Jurkat, Clone E6-1 (cell line): Measurements from ENCODE around the gene SAXO1.
"Not testable (repeated sequence)": the region's sequence is repeated elsewhere in the genome, so short reads cannot be mapped to it uniquely, and the experiment has no call there.

Experiments used
- DNase-seq: peaks from one replicate; pipeline ENCODE4 v3.0.0-alpha.2; 2011; ENCODE audit warnings: low read depth, low spot score
- H3K4me3 ChIP-seq: 2 replicates; pipeline ENCODE4 v1.5.1; 2011; ENCODE audit warnings: mild to moderate bottlenecking, low read length, control low read depth, moderate library complexity

SAXO1 gene

GRCh38 chr9:18976709-18977531 is 56.1 kb downstream of the SAXO1 start:
- no peak overlapping the region for H3K4me3 ChIP-seq
- DNase-seq, result peak; percentile 76

DNA sequence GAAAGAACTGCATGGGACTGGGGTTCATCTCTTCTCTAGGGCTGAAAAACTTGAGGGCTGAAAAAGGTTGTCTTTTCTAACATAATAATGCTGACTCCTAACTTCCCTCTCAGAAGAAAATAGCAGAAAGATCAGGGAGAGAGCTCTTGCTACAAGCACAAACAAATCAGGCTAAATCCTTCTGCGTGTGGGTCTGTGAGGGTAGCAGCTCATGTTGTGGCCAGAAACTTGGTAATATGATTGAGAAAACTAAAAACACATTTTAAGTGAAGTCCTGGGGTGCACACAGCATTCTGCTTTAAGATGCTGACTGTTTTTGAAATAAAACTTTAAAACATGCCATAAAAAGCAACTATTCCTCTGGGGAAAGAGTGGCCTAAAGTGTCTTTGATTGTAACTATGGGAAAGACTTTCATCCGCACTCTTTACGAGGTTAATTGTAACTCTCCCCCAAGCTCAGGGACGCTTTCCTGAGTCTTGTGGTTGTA is 56.7 kb downstream of the SAXO1 start:
- no peak for DNase-seq
- H3K4me3 ChIP-seq, result no peak overlapping the region

- no peak for DNase-seq
- no peak overlapping the region for H3K4me3 ChIP-seq
Measured at GRCh38 chr9:18973348-18973747, 59.7 kb downstream of the SAXO1 start.

DNA sequence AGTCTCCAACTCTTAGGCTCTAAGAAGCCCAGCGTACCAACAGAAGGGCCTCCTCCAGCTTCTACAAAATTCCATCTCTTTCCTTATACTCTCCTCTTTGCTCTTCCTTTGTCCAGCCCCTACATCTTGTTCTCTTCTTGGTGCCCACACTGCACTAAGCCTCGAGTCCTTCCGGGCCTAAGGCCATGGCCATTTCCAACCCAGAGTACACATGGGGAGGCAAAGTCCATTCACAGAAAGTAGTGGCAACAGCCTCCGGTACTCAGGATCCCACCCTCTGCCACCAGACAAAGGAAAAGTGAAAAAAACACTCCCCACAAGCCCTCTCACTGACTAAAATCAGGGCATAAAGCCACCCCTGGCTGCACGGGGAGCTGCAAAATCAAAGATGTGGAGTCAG is 60.3 kb downstream of the SAXO1 start:
- H3K4me3 ChIP-seq, result no peak overlapping the region
- DNase-seq, result no peak

DNA sequence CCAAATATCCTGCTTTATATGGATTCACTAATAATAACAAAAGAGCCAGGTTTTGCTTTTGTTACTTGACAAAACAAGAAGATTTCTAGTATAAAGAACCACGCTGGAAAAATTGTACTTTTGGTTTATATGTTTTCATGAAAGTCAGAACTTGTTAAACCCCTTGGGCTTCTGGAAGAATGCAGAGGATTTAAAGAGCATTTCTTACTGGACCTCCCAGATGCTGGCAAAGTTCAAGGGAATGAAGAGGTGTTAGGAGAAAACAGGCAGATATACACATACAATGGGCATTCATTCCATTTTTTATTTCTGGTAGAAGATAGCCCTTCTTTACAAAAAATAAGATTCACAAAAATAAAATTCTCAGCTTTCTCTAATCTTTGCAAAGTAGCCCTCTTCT is 61.1 kb downstream of the SAXO1 start:
- no peak for DNase-seq
- H3K4me3 ChIP-seq, result no peak overlapping the region

- DNase-seq, result no peak
- no peak overlapping the region for H3K4me3 ChIP-seq
Measured at GRCh38 chr9:18971404-18971803, 61.6 kb downstream of the SAXO1 start.

DNA sequence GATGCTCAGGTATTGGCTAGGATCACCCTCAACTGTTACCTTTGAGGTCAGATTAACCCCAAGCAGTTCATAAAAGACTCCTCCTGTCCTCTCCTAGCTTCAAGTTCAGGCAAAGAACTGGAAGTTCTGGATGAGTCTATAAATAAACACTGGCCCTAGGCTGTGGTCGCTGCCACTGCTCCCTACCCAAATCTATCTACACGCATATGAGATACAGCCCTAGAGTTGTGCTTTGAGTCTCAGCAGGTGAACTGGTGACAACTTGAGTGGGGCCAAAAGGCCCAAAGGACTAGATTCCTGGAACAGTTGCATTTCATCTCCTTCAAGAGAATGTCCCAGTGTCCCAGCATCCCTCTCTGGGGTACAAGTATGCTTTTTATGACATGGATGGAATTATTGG is 62.6 kb downstream of the SAXO1 start:
- DNase-seq, result no peak
- no peak overlapping the region for H3K4me3 ChIP-seq

GRCh38 chr9:18969128-18969527 is 63.9 kb downstream of the SAXO1 start:
- no peak overlapping the region for H3K4me3 ChIP-seq

GRCh38 chr9:18955626-18956025 is 77.4 kb downstream of the SAXO1 start:
- peak; percentile 80 for DNase-seq
- no peak overlapping the region for H3K4me3 ChIP-seq

More at GRCh38 chr9:18969128-18969527, 63.9 kb downstream of the SAXO1 start:
- DNase-seq, result no peak

DNA sequence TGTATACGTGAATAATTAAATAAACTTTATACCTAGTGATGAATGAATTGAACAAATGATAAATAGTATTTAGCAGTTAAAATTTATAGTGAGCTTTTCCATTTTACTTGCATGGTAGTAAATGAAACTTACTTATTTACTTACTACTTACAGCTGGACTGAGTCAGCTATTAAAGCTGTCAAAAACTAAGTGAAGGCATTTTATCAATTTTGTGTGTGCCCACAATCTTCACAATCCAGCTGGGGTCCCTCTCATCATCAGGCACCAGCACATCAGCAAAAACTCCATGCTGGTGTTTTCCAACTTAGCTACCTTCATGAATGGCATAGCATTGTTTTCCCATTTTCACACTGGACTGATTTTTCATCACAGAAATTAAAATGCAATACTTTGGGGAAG is 81.1 kb downstream of the SAXO1 start:
- H3K4me3 ChIP-seq, result no peak overlapping the region
- DNase-seq, result no peak

- no peak overlapping the region for H3K4me3 ChIP-seq
- no peak for DNase-seq
Measured at GRCh38 chr9:18947892-18948339, 85.1 kb downstream of the SAXO1 start.

- no peak overlapping the region for H3K4me3 ChIP-seq
- no peak for DNase-seq
Measured at GRCh38 chr9:18942801-18943200, 90.2 kb downstream of the SAXO1 start.

DNA sequence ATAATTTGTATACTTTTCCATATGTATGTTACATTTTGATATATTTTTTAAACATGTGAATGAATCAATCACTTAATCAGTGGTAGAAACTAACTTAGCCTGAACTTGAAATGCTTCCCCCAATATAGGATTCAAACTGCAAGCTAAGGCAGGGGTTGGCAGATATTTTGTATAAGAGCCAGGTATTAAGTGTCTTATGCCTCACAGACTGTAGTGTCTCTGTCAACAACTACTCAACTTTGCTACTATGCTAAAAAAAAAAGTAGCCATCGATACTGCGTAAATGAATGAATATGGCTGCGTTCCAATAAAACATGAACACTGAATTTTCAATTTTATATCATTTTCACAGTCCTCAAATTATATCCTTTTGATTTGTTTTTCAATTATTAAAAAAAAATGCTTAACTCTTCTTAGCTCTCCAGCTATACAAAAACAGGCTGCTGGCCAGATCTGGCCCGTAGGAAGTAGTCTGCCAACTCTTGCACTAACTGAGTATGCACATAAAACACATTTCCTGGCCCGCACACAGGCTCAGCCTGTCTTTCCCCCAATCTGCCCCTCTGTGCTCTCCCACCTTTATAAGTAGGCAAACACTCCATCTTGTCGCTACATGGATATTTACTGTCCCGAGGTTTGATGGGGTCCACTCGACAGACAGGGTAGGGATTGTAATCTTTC is 91.8 kb downstream of the SAXO1 start:
- H3K4me3 ChIP-seq, result no peak overlapping the region
- DNase-seq, result no peak

- no peak for DNase-seq
- no peak overlapping the region for H3K4me3 ChIP-seq
Measured at GRCh38 chr9:18939943-18940342, 93.1 kb downstream of the SAXO1 start.

GRCh38 chr9:18936094-18936871 is 96.7 kb downstream of the SAXO1 start:
- no peak for DNase-seq
- H3K4me3 ChIP-seq, result no peak overlapping the region

DNA sequence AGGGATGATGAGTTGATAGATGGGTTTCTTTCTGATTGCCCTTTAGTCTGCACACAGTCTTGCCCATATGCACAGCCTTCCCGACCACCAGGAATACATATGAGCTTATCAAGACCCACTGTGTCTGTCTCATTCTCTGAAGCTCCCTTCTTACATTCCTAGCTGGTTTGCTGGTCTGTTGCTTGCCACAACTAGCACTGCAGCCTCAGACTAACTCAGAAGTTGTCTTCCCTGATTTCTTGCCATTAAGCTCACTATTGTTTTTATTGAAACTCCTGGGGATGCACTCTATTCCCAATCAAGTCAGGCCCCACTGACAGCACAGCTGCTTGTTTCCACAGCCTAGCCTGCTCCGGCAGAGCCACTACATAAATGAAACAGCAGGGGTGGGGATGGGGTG is 97.5 kb downstream of the SAXO1 start:
- no peak for DNase-seq
- no peak overlapping the region for H3K4me3 ChIP-seq

- not testable (repeated sequence) for H3K4me3 ChIP-seq, DNase-seq
Measured at GRCh38 chr9:18930611-18931010, 102.4 kb downstream of the SAXO1 start.

GRCh38 chr9:18928711-18929110 is 104.3 kb downstream of the SAXO1 start:
- DNase-seq, result no peak
- H3K4me3 ChIP-seq, result no peak overlapping the region

- H3K4me3 ChIP-seq, result no peak overlapping the region
- no peak for DNase-seq
Measured at GRCh38 chr9:18926513-18926912, 106.5 kb downstream of the SAXO1 start.

DNA sequence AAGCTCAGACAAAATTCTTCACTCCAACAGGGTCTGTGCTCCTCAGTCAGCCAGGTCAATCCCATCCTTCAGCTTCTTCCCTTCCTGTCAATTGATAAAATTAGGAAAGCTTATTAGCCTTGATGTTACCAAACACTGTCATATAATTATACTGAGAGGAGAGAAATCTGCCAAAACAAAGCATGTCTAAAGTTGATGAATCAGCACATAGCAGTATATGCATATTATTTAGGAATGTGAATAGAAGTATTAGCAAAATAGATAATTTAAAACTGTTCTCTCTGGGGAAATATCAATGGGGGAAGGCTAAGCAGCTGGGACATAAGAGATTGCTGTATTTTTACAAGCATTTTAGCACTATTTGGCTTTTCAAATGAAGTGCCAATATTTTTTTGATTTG is 107.1 kb downstream of the SAXO1 start:
- no peak for DNase-seq
- H3K4me3 ChIP-seq, result no peak overlapping the region
